HL-60 (cell line): ENCODE results near the gene PDXK.

Experiments
- CTCF ChIP-seq: IDR thresholded peaks from one replicate; pipeline ENCODE4 v1.5.1; 2011; ENCODE audit warnings: low read length, control low read depth, inconsistent platforms; ENCODE audit not compliant: insufficient read depth
- POLR2AphosphoS5 ChIP-seq: IDR thresholded peaks from 2 replicates; pipeline ENCODE4 v1.6.1; 2012; ENCODE audit warnings: low read depth

DNA sequence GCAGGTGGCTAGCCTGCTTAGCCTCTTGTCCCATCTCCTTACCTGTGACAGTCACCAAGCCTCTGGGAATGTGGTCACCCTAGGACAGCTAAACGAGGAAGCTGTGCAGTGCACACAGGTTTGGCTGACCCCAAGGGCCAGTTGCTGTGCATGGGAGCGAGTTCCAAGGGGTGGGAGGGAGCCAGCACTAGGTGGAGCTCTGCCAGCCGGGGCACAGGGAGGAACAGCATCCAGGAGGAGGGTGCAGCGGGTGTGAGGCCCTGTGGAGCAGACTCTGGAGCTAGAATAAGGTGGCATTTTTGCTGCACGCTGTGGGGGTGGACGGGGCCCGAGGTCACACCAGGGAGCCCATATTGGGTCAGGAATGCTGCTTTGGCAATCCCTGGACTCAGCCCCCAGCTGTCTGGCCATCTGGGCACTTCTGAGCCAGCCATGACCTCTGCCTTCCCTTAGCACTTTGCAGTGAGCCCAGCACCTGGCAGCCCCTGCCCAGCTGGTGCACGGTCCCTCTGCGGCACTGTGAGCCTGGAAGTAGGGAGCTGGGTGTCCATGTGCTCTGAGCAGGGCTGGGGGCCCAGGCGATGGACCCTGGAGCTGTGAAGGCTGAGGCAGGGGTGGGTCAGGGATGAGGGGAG lies 8.7 kb downstream of the PDXK start:
- TF ChIP-seq CTCF: peak; percentile 43
- TF ChIP-seq POLR2AphosphoS5: no peak; the same call in 1 of the 2 replicates
